H1 (cell line): ENCODE results near the gene TAP2. TPM values are rescaled to one million over a fixed set of nuclear protein-coding genes. Genes with fewer than 3 reads are reported as not detected.

Experiments used
- CTCF ChIA-PET: fragments of 300-600 bp; sonication (Branson Sonifier 250); formaldehyde crosslinking; loops from one replicate; lab custom pipeline; 2021; ENCODE audit not compliant: partially characterized antibody; lab: Charles Lee
- POLR2A ChIA-PET: fragments of 300-600 bp; sonication (Branson Sonifier 250); formaldehyde crosslinking; loops from one replicate; lab custom pipeline; 2021; ENCODE audit warnings: inconsistent platforms; ENCODE audit not compliant: partially characterized antibody; lab: Charles Lee
- DNase-seq, 2 experiments: peaks; one replicate each; pipeline versions ENCODE4 v3.0.0 to v3.0.0-alpha.2; 2010 to 2022; ENCODE audit warnings: low spot score in 2 of 2, low read depth in 1 of 2, mixed read lengths in 1 of 2
- FAIRE-seq: peaks from 2 replicates; lab custom pipeline; 2011; peaks lifted over from hg19 to GRCh38; lab: Jason Lieb, UNC
- H2AFZ ChIP-seq: 2 replicates; pipeline ENCODE4 v1.8.1; 2012; ENCODE audit warnings: low read length, inconsistent platforms
- H2AK5ac ChIP-seq: 2 replicates; pipeline ENCODE4 v1.6.1; 2013; ENCODE audit warnings: low read depth, low read length
- H2BK120ac ChIP-seq: replicated peaks from 2 replicates; pipeline ENCODE3; 2013; ENCODE audit warnings: low read depth, low read length, inconsistent platforms
- H2BK12ac ChIP-seq: 2 replicates; pipeline ENCODE4 v1.6.1; 2013; ENCODE audit warnings: low read depth, low read length
- H2BK15ac ChIP-seq: 2 replicates; pipeline ENCODE4 v1.6.1; 2013; ENCODE audit warnings: low read length
- H2BK20ac ChIP-seq: 2 replicates; pipeline ENCODE4 v1.6.1; 2013; ENCODE audit warnings: low read length
- H2BK5ac ChIP-seq: 2 replicates; pipeline ENCODE4 v1.6.1; 2013; ENCODE audit warnings: low read depth, low read length
- H3K14ac ChIP-seq: 2 replicates; pipeline ENCODE4 v1.6.1; 2013; ENCODE audit warnings: inconsistent platforms; ENCODE audit not compliant: insufficient read length
- H3K18ac ChIP-seq: 2 replicates; pipeline ENCODE4 v1.6.1; 2013; ENCODE audit warnings: low read length; ENCODE audit errors: extremely low read depth
- H3K23ac ChIP-seq: 2 replicates; pipeline ENCODE4 v1.6.1; 2013; ENCODE audit warnings: inconsistent platforms; ENCODE audit not compliant: insufficient read length
- H3K23me2 ChIP-seq: 2 replicates; pipeline ENCODE4 v1.6.1; 2013; ENCODE audit warnings: low read depth, low read length
- H3K27ac ChIP-seq: 2 replicates; pipeline ENCODE4 v1.6.1; 2011; ENCODE audit warnings: low read depth, low read length, inconsistent platforms
- H3K27me3 ChIP-seq, 4 experiments: replicated peaks in 1 of 4; 1 replicate in 1 of 4; 2 replicates in 3 of 4; pipeline versions ENCODE4 v1.6.1 to v1.8.1; 2011 to 2013; ENCODE audit warnings: low read length in 3 of 4, mild to moderate bottlenecking in 3 of 4, inconsistent platforms in 2 of 4, mixed read lengths in 2 of 4, moderate library complexity in 1 of 4; ENCODE audit not compliant: control insufficient read depth in 3 of 4, insufficient read depth in 3 of 4; ENCODE audit errors: extremely low read depth in 1 of 4
- H3K36me3 ChIP-seq, 4 experiments: 2 replicates each; pipeline versions ENCODE4 v1.6.1 to v1.8.1; 2011 to 2013; ENCODE audit warnings: mild to moderate bottlenecking in 4 of 4, low read length in 3 of 4, moderate library complexity in 2 of 4, control low read depth in 1 of 4, inconsistent platforms in 1 of 4; ENCODE audit not compliant: insufficient read depth in 4 of 4, control insufficient read depth in 2 of 4
- H3K4ac ChIP-seq: replicated peaks from 2 replicates; pipeline ENCODE3; 2013; ENCODE audit warnings: low read length, low read depth, mixed read lengths, inconsistent platforms; ENCODE audit not compliant: insufficient read length
- H3K4me1 ChIP-seq, 4 experiments: replicated peaks in 1 of 4; 1 replicate in 1 of 4; 2 replicates in 3 of 4; pipeline versions ENCODE4 v1.6.1 to v1.8.1; 2011 to 2013; ENCODE audit warnings: low read length in 3 of 4, inconsistent platforms in 2 of 4, mixed read lengths in 1 of 4; ENCODE audit not compliant: insufficient read depth in 4 of 4, control insufficient read depth in 3 of 4
- H3K4me2 ChIP-seq, 2 experiments: 2 replicates each; pipeline versions ENCODE4 v1.6.1 to v1.8.1; 2011 to 2013; ENCODE audit warnings: low read depth in 2 of 2, low read length in 2 of 2, control low read depth in 1 of 2, inconsistent platforms in 1 of 2, mild to moderate bottlenecking in 1 of 2; ENCODE audit not compliant: insufficient read depth in 1 of 2
- H3K4me3 ChIP-seq, 4 experiments: fragments of 200-600, 300-600 bp in 1 of 4; sonication (generic), shearing (Covaris generic), sonication (Bioruptor Twin) in 1 of 4; 2 replicates each; pipeline versions ENCODE4 v1.5.1 to v1.8.1; 2011 to 2016; ENCODE audit warnings: low read length in 4 of 4, low read depth in 3 of 4, control low read depth in 2 of 4, inconsistent platforms in 2 of 4, mild to moderate bottlenecking in 2 of 4, mixed read lengths in 1 of 4, moderate library complexity in 1 of 4; ENCODE audit not compliant: insufficient read depth in 2 of 4; ENCODE audit errors: extremely low read depth in 1 of 4
- H3K56ac ChIP-seq: replicated peaks from 2 replicates; pipeline ENCODE3; 2013; ENCODE audit warnings: low read depth, mild to moderate bottlenecking, mixed read lengths, low read length, inconsistent platforms; ENCODE audit not compliant: insufficient read length
- H3K79me1 ChIP-seq: 2 replicates; pipeline ENCODE4 v1.6.1; 2013; ENCODE audit warnings: low read depth, low read length, control low read depth
- H3K79me2 ChIP-seq, 2 experiments: 2 replicates each; pipeline versions ENCODE4 v1.6.1 to v1.8.1; 2012 to 2013; ENCODE audit warnings: low read length in 2 of 2, mild to moderate bottlenecking in 2 of 2, inconsistent platforms in 1 of 2; ENCODE audit not compliant: insufficient read depth in 2 of 2, control insufficient read depth in 1 of 2
- H3K9ac ChIP-seq, 4 experiments: replicated peaks in 1 of 4; 1 replicate in 1 of 4; 2 replicates in 3 of 4; pipeline versions ENCODE4 v1.6.1 to v1.8.1; 2011 to 2013; ENCODE audit warnings: low read depth in 3 of 4, low read length in 3 of 4, control low read depth in 2 of 4, mild to moderate bottlenecking in 2 of 4, moderate library complexity in 2 of 4, inconsistent platforms in 1 of 4; ENCODE audit errors: extremely low read depth in 1 of 4
- H3K9me3 ChIP-seq, 2 experiments: 2 replicates each; pipeline versions ENCODE4 v1.6.1 to v1.8.1; 2012 to 2013; ENCODE audit warnings: mild to moderate bottlenecking in 2 of 2, moderate library complexity in 2 of 2, control low read depth in 1 of 2, inconsistent platforms in 1 of 2, low read depth in 1 of 2, low read length in 1 of 2, mixed read lengths in 1 of 2; ENCODE audit not compliant: insufficient read depth in 2 of 2
- H4K20me1 ChIP-seq, 2 experiments: replicated peaks in 1 of 2; 2 replicates each; pipeline versions ENCODE3 to v1.8.1; 2011 to 2013; ENCODE audit warnings: inconsistent platforms in 2 of 2, low read length in 2 of 2, mild to moderate bottlenecking in 1 of 2; ENCODE audit not compliant: insufficient read depth in 2 of 2, control insufficient read depth in 1 of 2
- H4K5ac ChIP-seq: 2 replicates; pipeline ENCODE4 v1.6.1; 2013; ENCODE audit warnings: low read length, low read depth, mixed read lengths, inconsistent platforms; ENCODE audit not compliant: insufficient read length
- H4K8ac ChIP-seq: 2 replicates; pipeline ENCODE4 v1.8.0; 2013; ENCODE audit warnings: mild to moderate bottlenecking, moderate library complexity, low read length, inconsistent platforms; ENCODE audit not compliant: insufficient read depth; ENCODE audit errors: extremely low read depth
- H4K91ac ChIP-seq: replicated peaks from 2 replicates; pipeline ENCODE3; 2013; ENCODE audit warnings: low read length, mixed read lengths, inconsistent platforms; ENCODE audit not compliant: insufficient read length
- CTCF ChIP-seq, 3 experiments: IDR thresholded peaks; 1 replicate in 2 of 3; 2 replicates in 1 of 3; pipeline versions ENCODE4 v1.5.1 to v1.6.1; 2011; ENCODE audit warnings: low read length in 3 of 3, mild to moderate bottlenecking in 3 of 3, inconsistent platforms in 2 of 3, low read depth in 1 of 3, moderate library complexity in 1 of 3; ENCODE audit not compliant: insufficient read depth in 1 of 3; ENCODE audit errors: control extremely low read depth in 1 of 3
- E2F6 ChIP-seq: IDR thresholded peaks from 2 replicates; pipeline ENCODE4 v1.6.1; 2012; ENCODE audit warnings: inconsistent platforms
- EP300 ChIP-seq, 2 experiments: IDR thresholded peaks; 1 replicate in 1 of 2; 2 replicates in 1 of 2; pipeline ENCODE4 v1.6.1; 2011 to 2012; ENCODE audit warnings: low read depth in 2 of 2, low read length in 2 of 2, mild to moderate bottlenecking in 2 of 2, borderline replicate concordance in 1 of 2, inconsistent platforms in 1 of 2, moderate library complexity in 1 of 2
- GABPA ChIP-seq: IDR thresholded peaks from 2 replicates; pipeline ENCODE4 v1.6.1; 2011; ENCODE audit warnings: mild to moderate bottlenecking, low read length, moderate library complexity, borderline replicate concordance; ENCODE audit not compliant: insufficient read depth
- PHF8 ChIP-seq: fragments of 200-600 bp; sonication (generic); conservative IDR thresholded peaks from 2 replicates; pipeline ENCODE4 v1.7.1; 2012; ENCODE audit warnings: low read depth, mild to moderate bottlenecking, inconsistent platforms, low read length, moderate library complexity
- SIN3A ChIP-seq, 2 experiments: IDR thresholded peaks in 1 of 2; conservative IDR thresholded peaks in 1 of 2; 2 replicates each; pipeline ENCODE4 v1.6.1; 2011 to 2012; ENCODE audit warnings: low read length in 2 of 2, improper control_type of control experiment in 1 of 2, low read depth in 1 of 2, mild to moderate bottlenecking in 1 of 2
- SP1 ChIP-seq: IDR thresholded peaks from 2 replicates; pipeline ENCODE4 v1.6.1; 2011; ENCODE audit warnings: low read depth, low read length
- SP4 ChIP-seq: IDR thresholded peaks from 2 replicates; pipeline ENCODE4 v1.6.1; 2012; ENCODE audit warnings: low read length, inconsistent platforms
- TAF1 ChIP-seq: IDR thresholded peaks from 2 replicates; pipeline ENCODE4 v1.6.1; 2011; ENCODE audit warnings: mild to moderate bottlenecking, low read depth, low read length
- USF2 ChIP-seq: IDR thresholded peaks from 2 replicates; pipeline ENCODE4 v1.6.1; 2011; ENCODE audit warnings: low read length, improper control_type of control experiment
- WGBS, 2 experiments: shearing (Covaris generic) in 1 of 2; methylation state at CpG; one replicate each; pipeline versions ENCODE4 v1.1.6 to v1.1.7; 2013 to 2015; ENCODE audit warnings: low lambda C conversion rate in 2 of 2, mixed read lengths in 2 of 2, inconsistent platforms in 1 of 2, low coverage in 1 of 2, missing lambda C conversion rate in 1 of 2; ENCODE audit not compliant: insufficient replicate concordance in 2 of 2, insufficient coverage in 1 of 2, insufficient read length in 1 of 2; ENCODE audit errors: extremely low coverage in 1 of 2, missing lambda C conversion rate in 1 of 2; 5-methylcytosine and 5-hydroxymethylcytosine counted together
- polyA plus RNA-seq, 7 experiments: library from polyadenylated mRNA; depleted of rRNA in 3 of 7; stranded (reverse) in 5 of 7; unstranded in 2 of 7; fragments of >200 nt in 5 of 7; fragments of 200-250 nt in 2 of 7; gene quantifications; 1 replicate in 5 of 7; 2 replicates in 1 of 7; 4 replicates in 1 of 7; pipeline versions ENCODE4 v1.2.1 to v1.2.3, GENCODE V29; 2011 to 2013; ENCODE audit warnings: missing spikeins in 2 of 7, mixed read lengths in 2 of 7
- total RNA-seq: library from RNA; stranded (reverse); fragmentation: NEBNext Ultra II Directional; extraction: Animal tissue kit (Norgen Biotek cat#: 25700); gene quantifications from 2 replicates; pipeline ENCODE4 v1.2.1, GENCODE V29; 2021

The TAP2 gene
- total and polyA plus RNA-seq, 2 of the 8 experiments (the other 6 are each of a cell fraction or from before 2014, with no cell fraction given) = 11.3 to 27.2 TPM

DNA sequence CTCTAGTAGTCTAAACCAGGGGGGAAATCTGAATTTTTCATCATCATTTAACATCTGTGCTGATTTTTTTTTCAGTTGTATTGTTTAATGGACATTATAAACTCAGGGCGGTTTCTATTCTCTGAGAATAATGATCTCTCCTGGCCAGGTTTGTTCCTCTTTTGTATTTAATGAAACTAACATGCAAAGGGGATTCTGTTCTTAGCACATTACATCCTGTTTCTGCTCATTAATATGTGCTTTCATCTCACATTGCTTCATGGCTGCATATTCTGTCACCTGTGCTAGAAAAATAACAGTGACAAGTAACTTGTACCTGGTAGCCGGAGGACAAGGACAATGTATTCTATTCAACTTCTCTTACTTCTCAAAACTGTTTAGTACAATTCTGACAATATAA lies 22.5 kb downstream of the TAP2 start:
- Histone ChIP-seq H4K5ac (no peak overlapping the region), H3K4ac (no peak overlapping the region), H3K9ac (no peak overlapping the region), H3K18ac (no peak overlapping the region), H2BK120ac (no peak overlapping the region), H4K8ac (no peak overlapping the region), H2BK12ac (no peak overlapping the region), H3K27me3 (no peaks in the 10 kb centered on the region), H3K4me1 (no peaks in the 10 kb centered on the region), H4K91ac (no peak overlapping the region), H2BK20ac (no peak overlapping the region), H3K9me3 (no peaks in the 10 kb centered on the region), H3K23ac (no peak overlapping the region), H2AFZ (no peak overlapping the region), H3K27ac (no peak overlapping the region), H3K36me3 (no peaks in the 10 kb centered on the region), H3K4me2 (no peak overlapping the region), H4K20me1 (no peaks in the 10 kb centered on the region), H3K79me1 (no peaks in the 10 kb centered on the region), H3K23me2 (no peaks in the 10 kb centered on the region), H2AK5ac (no peak overlapping the region), H2BK15ac (no peak overlapping the region), H3K14ac (no peak overlapping the region), H3K79me2 (no peaks in the 10 kb centered on the region), H2BK5ac (no peak overlapping the region), H3K4me3 (no peak overlapping the region), H3K56ac (no peak overlapping the region)
- CTCF ChIA-PET = no interaction called here
- 95% methylated on average over 2 of the region's 2 CpGs; no CpG with 5 or more reads in 1 of the 2 experiments for WGBS, 2 experiments
- FAIRE-seq (no peak), DNase-seq (no peak)
- POLR2A ChIA-PET = no interaction called here
- TF ChIP-seq TAF1 (no peak), CTCF (IDR thresholded peaks at IDR 0.05; ENCODE audit: control extremely low read depth in 1 of 3, insufficient read depth in 1 of 3, low read depth in 1 of 3, low read length in 3 of 3) (no peak), SP4 (no peak), SP1 (no peak), E2F6 (no peak), USF2 (no peak), SIN3A (conservative IDR thresholded peaks at IDR 0.05 in 1 of 2, IDR thresholded peaks at IDR 0.05 in 1 of 2; ENCODE audit: low read depth in 1 of 2, low read length in 2 of 2) (no peak), EP300 (IDR thresholded peaks at IDR 0.05; ENCODE audit: borderline replicate concordance in 1 of 2, low read depth in 2 of 2, low read length in 2 of 2) (no peak), GABPA (no peak), PHF8 (no peak)
